Esophagus (tissue), 2 donors: ENCODE measurements around the gene PRIMPOL. TPM values are rescaled to one million over a fixed set of nuclear protein-coding genes. Genes with fewer than 3 reads are reported as not detected.
"Not testable (repeated sequence)": the region's sequence is repeated elsewhere in the genome, so short reads cannot be mapped to it uniquely, and the experiment has no call there.

ENCODE experiments used
- H3K27ac ChIP-seq, 2 donors: one replicate each; pipeline ENCODE4 v1.5.1; 2013; ENCODE audit warnings: low read depth in 2 of 2, mild to moderate bottlenecking in 2 of 2, inconsistent platforms in 1 of 2, low read length in 1 of 2, moderate library complexity in 1 of 2
- H3K27me3 ChIP-seq, 2 donors: one replicate each; pipeline ENCODE4 v1.6.1; 2013; ENCODE audit warnings: low read length in 2 of 2, control low read depth in 1 of 2, mild to moderate bottlenecking in 1 of 2; ENCODE audit not compliant: insufficient read depth in 2 of 2, control insufficient read depth in 1 of 2
- H3K36me3 ChIP-seq, 2 donors: one replicate each; pipeline ENCODE4 v1.6.1; 2013; ENCODE audit warnings: low read length in 1 of 2; ENCODE audit not compliant: control insufficient read depth in 2 of 2, insufficient read depth in 2 of 2
- H3K4me1 ChIP-seq, 2 donors: one replicate each; pipeline ENCODE4 v1.6.1; 2013; ENCODE audit warnings: low read length in 1 of 2; ENCODE audit not compliant: control insufficient read depth in 2 of 2, insufficient read depth in 2 of 2
- H3K4me3 ChIP-seq, 2 donors: one replicate each; pipeline ENCODE4 v1.5.1; 2013; ENCODE audit warnings: low read length in 2 of 2, mild to moderate bottlenecking in 2 of 2, low read depth in 1 of 2, moderate library complexity in 1 of 2
- H3K9me3 ChIP-seq, 2 donors: one replicate each; pipeline ENCODE4 v1.6.1; 2013; ENCODE audit warnings: mild to moderate bottlenecking in 2 of 2, low read depth in 1 of 2, low read length in 1 of 2, moderate library complexity in 1 of 2; ENCODE audit not compliant: control insufficient read depth in 2 of 2, insufficient read depth in 1 of 2
- WGBS, 2 donors: extraction: QIAGEN DNeasy Blood & Tissue Kit; methylation state at CpG; one replicate each; pipeline ENCODE4 v1.1.7; 2013; 5-methylcytosine and 5-hydroxymethylcytosine counted together
- polyA plus RNA-seq, 2 donors: library from polyadenylated mRNA; stranded (reverse); fragments of 200-250 nt; gene quantifications; one replicate each; pipeline ENCODE4 v1.2.3, GENCODE V29; 2013
- donor health status: healthy with polysubstance abuse.
- donor health status: Bipolar disorder and iron deficiency.

PRIMPOL gene
- polyA plus RNA-seq, 2 donors: 5.9 to 27.3 TPM

DNA sequence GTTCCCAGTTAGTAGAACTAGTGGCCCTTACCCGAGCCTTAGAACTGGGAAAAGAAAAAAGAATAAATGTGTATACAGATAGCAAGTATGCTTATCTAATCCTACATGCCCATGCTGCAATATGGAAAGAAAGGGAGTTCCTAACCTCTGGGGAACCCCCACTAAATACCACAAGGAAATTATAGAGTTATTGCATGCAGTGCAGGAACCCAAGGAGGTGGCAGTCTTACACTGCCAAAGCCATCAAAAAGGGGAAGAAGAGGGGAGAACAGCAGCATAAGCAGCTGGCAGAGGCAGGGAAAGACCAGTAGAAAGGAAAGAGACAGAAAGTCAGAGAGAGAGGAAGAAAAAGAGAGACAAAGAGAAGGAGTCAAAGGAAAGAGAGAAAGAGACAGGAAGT, 90.0 kb downstream of the PRIMPOL start:
- not testable (repeated sequence) for H3K4me1 ChIP-seq, H3K27me3 ChIP-seq, H3K4me3 ChIP-seq, H3K36me3 ChIP-seq, H3K27ac ChIP-seq, H3K9me3 ChIP-seq
- WGBS, 2 donors: 76 to 86% methylated on average over 1 of the region's 1 CpG

DNA sequence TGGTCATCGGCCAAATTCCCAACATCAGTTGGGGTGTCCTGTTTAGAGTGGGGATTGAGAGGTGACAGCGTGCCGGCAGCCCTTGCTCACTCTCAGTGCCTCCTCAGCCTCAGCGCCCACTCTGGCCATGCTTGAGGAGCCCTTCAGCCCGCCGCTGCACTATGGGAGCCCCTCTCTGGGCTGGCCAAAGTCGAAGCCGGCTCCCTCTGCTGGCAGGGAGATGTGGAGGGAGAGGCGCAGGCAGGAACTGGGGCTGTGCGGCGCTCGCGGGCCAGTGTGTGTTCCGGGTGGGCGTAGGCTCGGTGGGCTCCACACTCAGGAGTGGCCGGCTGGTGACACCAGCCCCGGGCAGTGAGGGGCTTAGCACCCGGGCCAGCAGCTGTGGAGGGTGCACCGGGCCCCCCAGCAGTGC, 91.4 kb downstream of the PRIMPOL start:
- H3K36me3 ChIP-seq: no peaks in the 10 kb centered on the region
- no peak overlapping the region for H3K4me3 ChIP-seq
- WGBS, 2 donors: 95 to 97% methylated on average over 19 to 20 of the region's 20 CpGs

DNA sequence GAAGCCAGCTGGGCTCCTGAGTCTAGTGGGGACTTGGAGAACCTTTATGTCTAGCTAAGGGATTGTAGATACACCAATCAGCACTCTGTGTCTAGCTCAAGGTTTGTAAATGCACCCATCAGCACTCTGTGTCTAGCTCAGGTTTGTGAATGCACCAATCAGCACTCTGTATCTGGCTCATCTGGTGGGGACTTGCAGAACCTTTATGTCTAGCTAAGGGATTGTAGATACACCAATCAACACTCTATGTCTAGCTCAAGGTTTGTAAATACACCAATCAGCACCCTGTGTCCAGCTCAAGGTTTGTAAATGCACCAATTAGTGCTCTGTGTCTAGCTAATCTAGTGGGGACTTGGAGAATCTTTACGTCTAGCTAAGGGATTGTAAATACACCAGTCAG, 92.1 kb downstream of the PRIMPOL start:
- not testable (repeated sequence) for H3K36me3 ChIP-seq, H3K9me3 ChIP-seq, H3K4me3 ChIP-seq, H3K4me1 ChIP-seq, H3K27me3 ChIP-seq, H3K27ac ChIP-seq
- 52 to 89% methylated on average over 1 of the region's 1 CpG for WGBS, 2 donors

More for the DNA sequence above, 91.4 kb downstream of the PRIMPOL start:
- Histone ChIP-seq H3K4me1 (no peaks in the 10 kb centered on the region), H3K27me3 (no peaks in the 10 kb centered on the region), H3K27ac (no peak overlapping the region), H3K9me3 (no peaks in the 10 kb centered on the region)

DNA sequence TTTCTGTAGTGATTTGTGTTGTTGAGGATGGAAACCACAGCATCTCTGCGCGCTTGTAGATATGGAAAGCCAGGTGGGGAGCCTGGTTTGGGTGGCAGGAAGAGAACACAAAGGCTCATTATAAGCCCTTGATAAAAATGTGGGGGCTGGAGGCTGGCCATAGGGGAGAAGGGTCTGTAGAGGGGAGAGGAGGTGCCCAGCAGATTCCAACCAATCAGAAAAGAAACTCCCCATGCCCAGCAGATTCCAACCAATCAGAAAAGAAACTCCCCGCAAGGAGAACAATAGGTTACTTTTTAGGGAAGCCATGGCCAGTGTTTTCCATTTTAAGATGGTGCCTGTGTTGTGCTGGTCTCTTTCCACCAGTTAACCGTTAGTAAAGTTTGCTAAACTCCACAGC, 94.1 kb downstream of the PRIMPOL start:
- WGBS, 2 donors: 89 to 95% methylated on average over 4 of the region's 4 CpGs
- H3K4me1 ChIP-seq: peaks cover 6 to 8% of the 10 kb centered on the region in 2 donors
- H3K27ac ChIP-seq: no peak overlapping the region
- H3K36me3 ChIP-seq: no peaks in the 10 kb centered on the region
- H3K4me3 ChIP-seq: no peak overlapping the region
- H3K9me3 ChIP-seq: no peaks in the 10 kb centered on the region
- H3K27me3 ChIP-seq: no peaks in the 10 kb centered on the region

DNA sequence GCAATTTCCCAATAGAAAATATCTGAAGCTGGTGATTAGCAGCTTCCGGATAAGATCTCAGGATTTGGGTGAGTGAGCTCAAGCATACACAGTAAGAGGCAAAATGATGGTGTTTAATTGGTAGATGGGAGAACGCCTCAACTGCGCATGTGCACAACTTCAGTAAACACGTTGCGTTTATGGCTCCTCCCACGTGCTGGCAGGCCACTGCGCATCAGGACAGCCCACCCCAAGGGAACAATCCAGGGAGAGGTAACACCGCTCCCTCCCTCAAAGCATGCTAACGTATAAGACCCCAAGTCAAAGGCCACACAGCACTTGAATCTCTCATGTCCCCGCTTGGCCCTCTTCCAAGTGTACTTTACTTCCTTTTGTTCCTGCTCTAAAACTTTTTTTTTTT, 94.7 kb downstream of the PRIMPOL start:
- H3K4me3 ChIP-seq: no peak overlapping the region
- no peaks in the 10 kb centered on the region for H3K36me3 ChIP-seq
- H3K27me3 ChIP-seq: no peaks in the 10 kb centered on the region
- no peak overlapping the region for H3K27ac ChIP-seq
- H3K4me1 ChIP-seq: peaks cover 7 to 12% of the 10 kb centered on the region in 2 donors
- H3K9me3 ChIP-seq: no peaks in the 10 kb centered on the region
- 90 to 93% methylated on average over 10 of the region's 10 CpGs for WGBS, 2 donors

Other genes starting within 250 kb of the PRIMPOL start
- 10 to 100 TPM; 10.9 to 14.3 TPM for gene IRF2, start 175.2 kb upstream of the PRIMPOL start, polyA plus RNA-seq
- 10 to 100 TPM; 12.2 to 15.7 TPM for gene CASP3, start 291 bp upstream of the PRIMPOL start, polyA plus RNA-seq
- gene CENPU, start 84.4 kb downstream of the PRIMPOL start, polyA plus RNA-seq: 10 to 100 TPM; 19.0 to 23.5 TPM
- gene ACSL1, start 176.2 kb downstream of the PRIMPOL start, polyA plus RNA-seq: 10 to 100 TPM; 41.9 to 46.5 TPM